Measurements from ENCODE around the gene EMILIN3. TPM values are rescaled to one million over a fixed set of nuclear protein-coding genes. Genes with fewer than 3 reads are reported as not detected.

EMILIN3 gene
- total and polyA plus RNA-seq, 2 of the 8 experiments (the other 6 are each of a cell fraction or from before 2014, with no cell fraction given) = 3.8 to 5.2 TPM

DNA sequence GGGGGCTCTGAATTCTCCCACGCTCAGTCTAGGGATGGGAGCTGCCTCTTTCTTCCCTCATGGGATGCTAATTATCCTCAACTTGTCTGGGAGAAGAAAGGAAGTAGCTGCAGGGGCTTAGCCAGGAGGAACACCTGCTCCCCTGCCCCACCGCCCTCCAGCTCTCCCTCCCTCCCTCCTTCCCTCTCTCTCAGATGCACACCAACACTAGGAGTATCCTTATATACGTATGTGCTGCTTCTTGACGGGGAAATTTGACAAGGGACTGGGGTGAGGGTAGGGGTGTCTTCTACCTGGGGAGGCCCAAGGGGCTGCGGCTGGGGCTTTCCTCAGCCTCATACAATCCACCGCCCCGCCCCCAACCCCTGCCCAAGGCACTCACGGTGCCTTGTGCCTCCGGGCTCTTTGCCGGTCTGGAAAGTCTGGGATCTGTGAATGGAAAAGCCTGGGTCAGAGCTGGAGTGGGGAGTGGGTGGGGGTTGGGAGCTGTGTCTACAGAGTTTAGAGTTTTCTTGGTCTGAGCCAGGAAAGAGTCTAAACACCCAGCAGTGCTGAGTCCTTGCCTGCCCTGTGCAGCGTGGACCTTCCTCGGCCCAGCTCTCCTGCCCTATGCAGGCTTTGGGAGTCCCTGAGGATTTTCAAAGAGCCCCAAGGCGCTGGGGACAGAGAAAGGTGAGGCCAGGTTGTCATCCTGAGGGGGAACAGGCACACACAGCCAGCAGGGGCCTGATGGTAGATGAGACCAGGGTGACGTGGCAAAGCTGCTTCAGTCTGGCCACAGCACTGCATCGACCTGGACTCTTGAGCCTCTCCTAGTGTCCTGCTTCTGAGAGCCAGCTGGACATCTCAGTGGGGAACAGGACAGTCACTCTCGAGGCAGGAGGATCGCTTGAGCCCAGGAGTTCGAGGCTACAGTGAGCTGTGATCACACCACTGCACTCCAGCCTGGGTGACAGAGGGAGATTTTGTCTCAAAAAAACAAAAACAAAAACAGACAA, 29.3 kb upstream of the EMILIN3 start (continued):
- TF ChIP-seq, protein P1, sequence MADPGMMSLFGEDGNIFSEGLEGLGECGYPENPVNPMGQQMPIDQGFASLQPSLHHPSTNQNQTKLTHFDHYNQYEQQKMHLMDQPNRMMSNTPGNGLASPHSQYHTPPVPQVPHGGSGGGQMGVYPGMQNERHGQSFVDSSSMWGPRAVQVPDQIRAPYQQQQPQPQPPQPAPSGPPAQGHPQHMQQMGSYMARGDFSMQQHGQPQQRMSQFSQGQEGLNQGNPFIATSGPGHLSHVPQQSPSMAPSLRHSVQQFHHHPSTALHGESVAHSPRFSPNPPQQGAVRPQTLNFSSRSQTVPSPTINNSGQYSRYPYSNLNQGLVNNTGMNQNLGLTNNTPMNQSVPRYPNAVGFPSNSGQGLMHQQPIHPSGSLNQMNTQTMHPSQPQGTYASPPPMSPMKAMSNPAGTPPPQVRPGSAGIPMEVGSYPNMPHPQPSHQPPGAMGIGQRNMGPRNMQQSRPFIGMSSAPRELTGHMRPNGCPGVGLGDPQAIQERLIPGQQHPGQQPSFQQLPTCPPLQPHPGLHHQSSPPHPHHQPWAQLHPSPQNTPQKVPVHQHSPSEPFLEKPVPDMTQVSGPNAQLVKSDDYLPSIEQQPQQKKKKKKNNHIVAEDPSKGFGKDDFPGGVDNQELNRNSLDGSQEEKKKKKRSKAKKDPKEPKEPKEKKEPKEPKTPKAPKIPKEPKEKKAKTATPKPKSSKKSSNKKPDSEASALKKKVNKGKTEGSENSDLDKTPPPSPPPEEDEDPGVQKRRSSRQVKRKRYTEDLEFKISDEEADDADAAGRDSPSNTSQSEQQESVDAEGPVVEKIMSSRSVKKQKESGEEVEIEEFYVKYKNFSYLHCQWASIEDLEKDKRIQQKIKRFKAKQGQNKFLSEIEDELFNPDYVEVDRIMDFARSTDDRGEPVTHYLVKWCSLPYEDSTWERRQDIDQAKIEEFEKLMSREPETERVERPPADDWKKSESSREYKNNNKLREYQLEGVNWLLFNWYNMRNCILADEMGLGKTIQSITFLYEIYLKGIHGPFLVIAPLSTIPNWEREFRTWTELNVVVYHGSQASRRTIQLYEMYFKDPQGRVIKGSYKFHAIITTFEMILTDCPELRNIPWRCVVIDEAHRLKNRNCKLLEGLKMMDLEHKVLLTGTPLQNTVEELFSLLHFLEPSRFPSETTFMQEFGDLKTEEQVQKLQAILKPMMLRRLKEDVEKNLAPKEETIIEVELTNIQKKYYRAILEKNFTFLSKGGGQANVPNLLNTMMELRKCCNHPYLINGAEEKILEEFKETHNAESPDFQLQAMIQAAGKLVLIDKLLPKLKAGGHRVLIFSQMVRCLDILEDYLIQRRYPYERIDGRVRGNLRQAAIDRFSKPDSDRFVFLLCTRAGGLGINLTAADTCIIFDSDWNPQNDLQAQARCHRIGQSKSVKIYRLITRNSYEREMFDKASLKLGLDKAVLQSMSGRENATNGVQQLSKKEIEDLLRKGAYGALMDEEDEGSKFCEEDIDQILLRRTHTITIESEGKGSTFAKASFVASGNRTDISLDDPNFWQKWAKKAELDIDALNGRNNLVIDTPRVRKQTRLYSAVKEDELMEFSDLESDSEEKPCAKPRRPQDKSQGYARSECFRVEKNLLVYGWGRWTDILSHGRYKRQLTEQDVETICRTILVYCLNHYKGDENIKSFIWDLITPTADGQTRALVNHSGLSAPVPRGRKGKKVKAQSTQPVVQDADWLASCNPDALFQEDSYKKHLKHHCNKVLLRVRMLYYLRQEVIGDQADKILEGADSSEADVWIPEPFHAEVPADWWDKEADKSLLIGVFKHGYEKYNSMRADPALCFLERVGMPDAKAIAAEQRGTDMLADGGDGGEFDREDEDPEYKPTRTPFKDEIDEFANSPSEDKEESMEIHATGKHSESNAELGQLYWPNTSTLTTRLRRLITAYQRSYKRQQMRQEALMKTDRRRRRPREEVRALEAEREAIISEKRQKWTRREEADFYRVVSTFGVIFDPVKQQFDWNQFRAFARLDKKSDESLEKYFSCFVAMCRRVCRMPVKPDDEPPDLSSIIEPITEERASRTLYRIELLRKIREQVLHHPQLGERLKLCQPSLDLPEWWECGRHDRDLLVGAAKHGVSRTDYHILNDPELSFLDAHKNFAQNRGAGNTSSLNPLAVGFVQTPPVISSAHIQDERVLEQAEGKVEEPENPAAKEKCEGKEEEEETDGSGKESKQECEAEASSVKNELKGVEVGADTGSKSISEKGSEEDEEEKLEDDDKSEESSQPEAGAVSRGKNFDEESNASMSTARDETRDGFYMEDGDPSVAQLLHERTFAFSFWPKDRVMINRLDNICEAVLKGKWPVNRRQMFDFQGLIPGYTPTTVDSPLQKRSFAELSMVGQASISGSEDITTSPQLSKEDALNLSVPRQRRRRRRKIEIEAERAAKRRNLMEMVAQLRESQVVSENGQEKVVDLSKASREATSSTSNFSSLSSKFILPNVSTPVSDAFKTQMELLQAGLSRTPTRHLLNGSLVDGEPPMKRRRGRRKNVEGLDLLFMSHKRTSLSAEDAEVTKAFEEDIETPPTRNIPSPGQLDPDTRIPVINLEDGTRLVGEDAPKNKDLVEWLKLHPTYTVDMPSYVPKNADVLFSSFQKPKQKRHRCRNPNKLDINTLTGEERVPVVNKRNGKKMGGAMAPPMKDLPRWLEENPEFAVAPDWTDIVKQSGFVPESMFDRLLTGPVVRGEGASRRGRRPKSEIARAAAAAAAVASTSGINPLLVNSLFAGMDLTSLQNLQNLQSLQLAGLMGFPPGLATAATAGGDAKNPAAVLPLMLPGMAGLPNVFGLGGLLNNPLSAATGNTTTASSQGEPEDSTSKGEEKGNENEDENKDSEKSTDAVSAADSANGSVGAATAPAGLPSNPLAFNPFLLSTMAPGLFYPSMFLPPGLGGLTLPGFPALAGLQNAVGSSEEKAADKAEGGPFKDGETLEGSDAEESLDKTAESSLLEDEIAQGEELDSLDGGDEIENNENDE (IDR thresholded peaks at IDR 0.05; ENCODE audit: insufficient replicate concordance, low read length) = no peak

All from H1 (cell line).